GM23248 (cell line): ENCODE data around the gene FABP1. TPM values are rescaled to one million over a fixed set of nuclear protein-coding genes. Genes with fewer than 3 reads are reported as not detected.

ENCODE experiments used
- DNase-seq: peaks from one replicate; pipeline ENCODE4 v3.0.0-alpha.2; 2015
- H2AFZ ChIP-seq: fragments of 200-600 bp; sonication (generic); 2 replicates; pipeline ENCODE4 v1.6.1; 2016; ENCODE audit warnings: antibody characterized with exemption
- H3F3A ChIP-seq: fragments of 200-600 bp; sonication (generic); 2 replicates; pipeline ENCODE4 v1.6.1; 2016; ENCODE audit warnings: mild to moderate bottlenecking, antibody characterized with exemption, mixed run types; ENCODE audit not compliant: insufficient read depth
- H3K27ac ChIP-seq: fragments of 200-600 bp; sonication (generic); 2 replicates; pipeline ENCODE4 v1.5.1; 2016; ENCODE audit warnings: mild to moderate bottlenecking
- H3K27me3 ChIP-seq: fragments of 200-600 bp; sonication (generic); replicated peaks from 2 replicates; pipeline ENCODE4 v1.6.1; 2016; ENCODE audit warnings: mild to moderate bottlenecking; ENCODE audit not compliant: insufficient read depth
- H3K36me3 ChIP-seq: fragments of 200-600 bp; sonication (generic); 2 replicates; pipeline ENCODE4 v1.6.1; 2016; ENCODE audit warnings: low read depth, mild to moderate bottlenecking
- H3K4me1 ChIP-seq: fragments of 200-600 bp; sonication (generic); 2 replicates; pipeline ENCODE4 v1.6.1; 2016; ENCODE audit warnings: mild to moderate bottlenecking; ENCODE audit not compliant: insufficient read depth
- H3K4me2 ChIP-seq: fragments of 200-600 bp; sonication (generic); one replicate; pipeline ENCODE4 v1.6.1; 2016; ENCODE audit warnings: mild to moderate bottlenecking; ENCODE audit not compliant: unreplicated experiment
- H3K4me3 ChIP-seq: fragments of 200-600 bp; sonication (generic); 2 replicates; pipeline ENCODE4 v1.5.1; 2016; ENCODE audit warnings: mild to moderate bottlenecking
- H3K79me2 ChIP-seq: fragments of 200-600 bp; sonication (generic); 2 replicates; pipeline ENCODE4 v1.6.1; 2016; ENCODE audit warnings: mild to moderate bottlenecking; ENCODE audit not compliant: insufficient read depth
- H3K9ac ChIP-seq: fragments of 200-600 bp; sonication (generic); 2 replicates; pipeline ENCODE4 v1.6.1; 2016; ENCODE audit warnings: mild to moderate bottlenecking
- H3K9me2 ChIP-seq: fragments of 200-600 bp; sonication (generic); 2 replicates; pipeline ENCODE4 v1.6.1; 2016; ENCODE audit warnings: mixed run types, mild to moderate bottlenecking, moderate library complexity; ENCODE audit not compliant: insufficient read depth
- H3K9me3 ChIP-seq: fragments of 200-600 bp; sonication (generic); one replicate; pipeline ENCODE4 v1.6.1; 2017; ENCODE audit warnings: low read depth
- H4K20me1 ChIP-seq: fragments of 200-600 bp; sonication (generic); 2 replicates; pipeline ENCODE4 v1.6.0; 2016; ENCODE audit not compliant: insufficient read depth
- EZH2 ChIP-seq: fragments of 200-600 bp; sonication (generic); IDR thresholded peaks from 2 replicates; pipeline ENCODE4 v1.6.1; 2018; ENCODE audit warnings: antibody characterized with exemption, mild to moderate bottlenecking; ENCODE audit not compliant: insufficient read depth, poor library complexity, severe bottlenecking
- EZH2phosphoT487 ChIP-seq: fragments of 200-600 bp; sonication (generic); IDR thresholded peaks from 2 replicates; pipeline ENCODE4 v1.6.1; 2018; ENCODE audit warnings: antibody characterized with exemption, moderate library complexity, mild to moderate bottlenecking, low read depth; ENCODE audit not compliant: insufficient read depth
- WGBS, 2 experiments: methylation state at CpG; one replicate each; pipeline ENCODE4 v1.1.6; 2015 to 2017; ENCODE audit warnings: low lambda C conversion rate in 2 of 2, low coverage in 1 of 2; ENCODE audit errors: missing lambda C conversion rate in 2 of 2; 5-methylcytosine and 5-hydroxymethylcytosine counted together
- in situ Hi-C: fragments of 300-500 bp; cut with MboI; formaldehyde crosslinking; loops from 2 replicates; pipeline ENCODE4 v1.15.0; 2020
- polyA plus RNA-seq: library from polyadenylated mRNA; unstranded; fragments of >200 nt; fragmentation: Nextera tagmentation; extraction: Ambion mirVana; gene quantifications from 2 replicates; pipeline ENCODE4 v1.2.1, GENCODE V29; 2016
- total RNA-seq: library from RNA; depleted of rRNA; stranded (reverse); fragments of >200 nt; shearing (Covaris generic); gene quantifications from 2 replicates; pipeline ENCODE4 v1.2.3, GENCODE V29; 2014

Gene FABP1
- total and polyA plus RNA-seq, 2 experiments from 2014 or later, result not detected

- no peak for DNase-seq
- in situ Hi-C loops, result no loop called here
- 53 to 58% methylated on average over 7 of the region's 7 CpGs for WGBS, 2 experiments
Measured at GRCh38 chr2:88129313-88129959, 1.6 kb upstream of the FABP1 start.

GRCh38 chr2:88128654-88129312 lies 921 bp upstream of the FABP1 start:
- no peaks in the 10 kb centered on the region for H3K36me3 ChIP-seq
- no peaks in the 10 kb centered on the region for H4K20me1 ChIP-seq
- TF ChIP-seq EZH2phosphoT487 (no peak), EZH2 (no peak)
- whole genome bisulfite sequencing, 2 experiments, result 62 to 71% methylated on average over 7 of the region's 7 CpGs
- H3K9ac ChIP-seq, result no peak overlapping the region
- peaks cover 14% of the 10 kb centered on the region; the same call in 1 of the 2 replicates for H3K27me3 ChIP-seq
- H3K9me2 ChIP-seq, result no peaks in the 10 kb centered on the region
- no peaks in the 10 kb centered on the region for H3K79me2 ChIP-seq
- no peak overlapping the region for H3K4me2 ChIP-seq
- in situ Hi-C loops, result no loop called here
- H3F3A ChIP-seq, result no peaks in the 10 kb centered on the region
- H2AFZ ChIP-seq, result no peak overlapping the region
- no peak overlapping the region for H3K27ac ChIP-seq
- no peak overlapping the region for H3K4me3 ChIP-seq
- H3K4me1 ChIP-seq, result no peaks in the 10 kb centered on the region
- no peaks in the 10 kb centered on the region for H3K9me3 ChIP-seq
- no peak for DNase-seq

More at GRCh38 chr2:88129313-88129959, 1.6 kb upstream of the FABP1 start:
- Histone ChIP-seq H4K20me1 (no peaks in the 10 kb centered on the region), H3K4me3 (no peak overlapping the region), H3K79me2 (no peaks in the 10 kb centered on the region), H3K9me2 (no peaks in the 10 kb centered on the region), H3K4me1 (no peaks in the 10 kb centered on the region), H3K9me3 (no peaks in the 10 kb centered on the region), H2AFZ (no peak overlapping the region), H3K27ac (no peak overlapping the region), H3K27me3 (peaks cover 8% of the 10 kb centered on the region), H3F3A (no peaks in the 10 kb centered on the region), H3K36me3 (no peaks in the 10 kb centered on the region), H3K4me2 (no peak overlapping the region), H3K9ac (no peak overlapping the region)
- TF ChIP-seq EZH2 (no peak), EZH2phosphoT487 (no peak)

- H3K9ac ChIP-seq, result no peak overlapping the region
- H3K27ac ChIP-seq, result no peak overlapping the region
- 14% methylated on average over 1 of the region's 1 CpG for WGBS, 2 experiments
- no peak overlapping the region for H3K4me2 ChIP-seq
- no peaks in the 10 kb centered on the region for H3K9me3 ChIP-seq
- H3K36me3 ChIP-seq, result no peaks in the 10 kb centered on the region
- H3K4me3 ChIP-seq, result no peak overlapping the region
- no peaks in the 10 kb centered on the region for H3K9me2 ChIP-seq
- no peaks in the 10 kb centered on the region for H3K79me2 ChIP-seq
- in situ Hi-C loops, result no loop called here
- H3F3A ChIP-seq, result no peaks in the 10 kb centered on the region
- TF ChIP-seq EZH2 (no peak), EZH2phosphoT487 (no peak)
- no peaks in the 10 kb centered on the region for H3K4me1 ChIP-seq
- no peak overlapping the region for H2AFZ ChIP-seq
- no peak for DNase-seq
- H4K20me1 ChIP-seq, result no peaks in the 10 kb centered on the region
- peaks cover 16% of the 10 kb centered on the region; the same call in 1 of the 2 replicates for H3K27me3 ChIP-seq
Measured at GRCh38 chr2:88127638-88127887, 299 bp downstream of the FABP1 start.

- Histone ChIP-seq H3K4me3 (no peak overlapping the region), H3K9me2 (no peaks in the 10 kb centered on the region), H3K36me3 (no peaks in the 10 kb centered on the region), H3K9ac (no peak overlapping the region), H2AFZ (no peak overlapping the region), H3F3A (no peaks in the 10 kb centered on the region), H3K27ac (no peak overlapping the region), H3K4me2 (no peak overlapping the region), H4K20me1 (no peaks in the 10 kb centered on the region), H3K27me3 (peaks cover 16% of the 10 kb centered on the region; the same call in 1 of the 2 replicates), H3K4me1 (no peaks in the 10 kb centered on the region), H3K79me2 (no peaks in the 10 kb centered on the region), H3K9me3 (no peaks in the 10 kb centered on the region)
- DNase-seq, result no peak
- in situ Hi-C loops, result no loop called here
- WGBS, 2 experiments, result 51 to 62% methylated on average over 3 of the region's 3 CpGs
- TF ChIP-seq EZH2phosphoT487, result no peak
- TF ChIP-seq EZH2, result no peak
Measured at GRCh38 chr2:88126772-88127637, 857 bp downstream of the FABP1 start.
